IPS DF 6.9 (cell line): ENCODE data around the gene ABCA9.
"Not testable (repeated sequence)": the region's sequence is repeated elsewhere in the genome, so short reads cannot be mapped to it uniquely, and the experiment has no call there.

Experiments
- DNase-seq: peaks from one replicate; pipeline ENCODE4 v3.0.0-alpha.2; 2013; ENCODE audit warnings: low read depth, low spot score
- H3K27ac ChIP-seq: one replicate; pipeline ENCODE4 v1.5.1; 2013; ENCODE audit warnings: low read length, control low read depth
- H3K27me3 ChIP-seq: 2 replicates; pipeline ENCODE4 v1.6.1; 2013; ENCODE audit warnings: mild to moderate bottlenecking, low read length; ENCODE audit not compliant: control insufficient read depth, insufficient read depth
- H3K36me3 ChIP-seq: 2 replicates; pipeline ENCODE4 v1.6.1; 2013; ENCODE audit warnings: low read length; ENCODE audit not compliant: control insufficient read depth, insufficient read depth
- H3K4me1 ChIP-seq: 2 replicates; pipeline ENCODE4 v1.6.1; 2013; ENCODE audit warnings: low read length; ENCODE audit not compliant: control insufficient read depth, insufficient read depth
- H3K4me3 ChIP-seq: 2 replicates; pipeline ENCODE4 v1.5.1; 2013; ENCODE audit warnings: mild to moderate bottlenecking, low read length
- H3K9me3 ChIP-seq: 2 replicates; pipeline ENCODE4 v1.6.1; 2013; ENCODE audit warnings: low read length, inconsistent platforms; ENCODE audit not compliant: control insufficient read depth, insufficient read depth
- WGBS: extraction: QIAGEN DNeasy Blood & Tissue Kit; methylation state at CpG from one replicate; pipeline ENCODE4 v1.1.7; 2013; ENCODE audit warnings: mixed read lengths, missing lambda C conversion rate; ENCODE audit not compliant: insufficient read length, insufficient coverage; 5-methylcytosine and 5-hydroxymethylcytosine counted together

ABCA9 gene

DNA sequence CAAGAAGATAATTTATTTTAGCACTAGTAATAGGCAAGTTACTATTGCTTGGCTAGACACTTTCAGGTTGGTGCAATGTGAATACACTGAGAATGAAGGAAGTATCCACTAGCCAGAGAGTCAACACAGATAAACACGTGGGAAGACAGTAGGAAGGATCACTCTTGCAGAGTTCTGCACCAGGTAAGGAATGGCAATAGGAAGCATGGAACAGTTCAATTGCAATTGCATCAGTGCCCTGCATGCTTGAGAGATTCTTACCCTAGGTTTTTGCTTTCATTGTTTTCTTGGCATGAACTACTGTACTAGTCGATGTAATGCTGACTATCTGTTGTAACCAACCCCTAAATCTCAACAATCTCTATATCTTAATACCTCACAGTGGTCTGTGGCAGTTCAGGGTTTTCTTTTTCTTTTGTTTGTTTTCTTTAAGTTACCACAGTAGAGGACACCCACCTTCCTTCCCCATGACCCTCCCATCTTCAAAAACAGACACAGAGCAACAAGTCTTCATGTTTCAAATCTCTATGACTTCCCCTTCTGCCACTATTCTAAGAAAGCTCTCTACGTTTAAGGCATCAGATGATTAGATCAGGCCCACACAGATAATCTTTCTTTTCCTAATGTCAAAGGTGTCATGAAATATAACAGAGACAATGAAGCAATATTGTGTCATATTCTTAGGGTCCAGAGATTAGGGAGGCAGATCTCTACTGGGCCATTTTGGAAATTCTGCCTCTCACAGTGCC, 87.5 kb downstream of the ABCA9 start:
- no peak for DNase-seq
- Histone ChIP-seq H3K4me3 (no peak overlapping the region), H3K4me1 (no peaks in the 10 kb centered on the region), H3K36me3 (no peaks in the 10 kb centered on the region), H3K27me3 (no peaks in the 10 kb centered on the region), H3K9me3 (no peaks in the 10 kb centered on the region), H3K27ac (no peak overlapping the region)
- no CpG with 5 or more reads among the region's 3 CpGs for WGBS

GRCh38 chr17:68972119-68972704, 88.5 kb downstream of the ABCA9 start:
- no peak for DNase-seq
- H3K27ac ChIP-seq, result no peak overlapping the region
- H3K4me3 ChIP-seq, result no peak overlapping the region
- WGBS, result no CpG with 5 or more reads among the region's 4 CpGs
- no peaks in the 10 kb centered on the region for H3K36me3 ChIP-seq
- H3K9me3 ChIP-seq, result no peaks in the 10 kb centered on the region
- H3K27me3 ChIP-seq, result no peaks in the 10 kb centered on the region
- no peaks in the 10 kb centered on the region for H3K4me1 ChIP-seq

DNA sequence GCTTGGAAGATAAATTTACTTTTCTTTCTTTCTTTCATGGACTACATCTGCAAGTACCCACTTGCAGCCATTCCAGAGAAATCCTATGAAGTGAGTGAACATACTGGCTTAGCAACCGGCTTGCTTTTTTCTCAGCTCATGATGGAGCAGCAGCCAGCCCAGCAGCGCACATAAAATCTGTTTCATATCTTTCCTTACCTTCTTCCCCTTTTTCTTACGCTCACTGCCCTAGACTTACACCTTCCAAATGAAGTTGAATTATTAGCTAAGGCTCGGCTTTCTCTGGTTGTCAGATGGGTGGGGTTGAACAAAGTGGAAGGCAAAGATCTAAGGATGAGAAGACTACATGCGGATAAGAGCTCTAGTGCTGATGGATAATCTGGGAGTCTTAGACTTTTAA, 91.6 kb downstream of the ABCA9 start:
- no peak for DNase-seq
- Histone ChIP-seq H3K9me3 (no peaks in the 10 kb centered on the region), H3K36me3 (no peaks in the 10 kb centered on the region), H3K27me3 (no peaks in the 10 kb centered on the region), H3K4me3 (no peak overlapping the region), H3K27ac (no peak overlapping the region), H3K4me1 (no peaks in the 10 kb centered on the region)
- WGBS, result no CpG with 5 or more reads among the region's 5 CpGs

- Histone ChIP-seq H3K27ac (no peak overlapping the region), H3K27me3 (no peaks in the 10 kb centered on the region), H3K4me3 (no peak overlapping the region), H3K4me1 (no peaks in the 10 kb centered on the region), H3K36me3 (no peaks in the 10 kb centered on the region), H3K9me3 (no peaks in the 10 kb centered on the region)
- no peak for DNase-seq
- no CpG with 5 or more reads among the region's 4 CpGs for WGBS
Observed at GRCh38 chr17:68963958-68964357, 96.8 kb downstream of the ABCA9 start.

GRCh38 chr17:68961214-68961882, 99.4 kb downstream of the ABCA9 start:
- H3K4me1 ChIP-seq, result no peaks in the 10 kb centered on the region
- H3K27me3 ChIP-seq, result no peaks in the 10 kb centered on the region
- H3K27ac ChIP-seq, result no peak overlapping the region
- no peaks in the 10 kb centered on the region for H3K9me3 ChIP-seq
- H3K4me3 ChIP-seq, result no peak overlapping the region
- WGBS, result 100% methylated on average over 2 of the region's 9 CpGs
- H3K36me3 ChIP-seq, result no peaks in the 10 kb centered on the region
- no peak for DNase-seq

GRCh38 chr17:68959117-68959516, 101.6 kb downstream of the ABCA9 start:
- not testable (repeated sequence) for DNase-seq, H3K4me1 ChIP-seq, H3K9me3 ChIP-seq, H3K27ac ChIP-seq, H3K36me3 ChIP-seq, H3K27me3 ChIP-seq, H3K4me3 ChIP-seq
- no CpG with 5 or more reads among the region's 2 CpGs for WGBS

- H3K27me3 ChIP-seq, result no peaks in the 10 kb centered on the region
- H3K4me3 ChIP-seq, result no peak overlapping the region
- no peak overlapping the region for H3K27ac ChIP-seq
- no CpG with 5 or more reads among the region's 1 CpG for WGBS
- no peak for DNase-seq
- no peaks in the 10 kb centered on the region for H3K36me3 ChIP-seq
- H3K9me3 ChIP-seq, result no peaks in the 10 kb centered on the region
- H3K4me1 ChIP-seq, result no peaks in the 10 kb centered on the region
Observed at GRCh38 chr17:68957944-68958343, 102.8 kb downstream of the ABCA9 start.

- no CpG with 5 or more reads among the region's 4 CpGs for WGBS
- no peaks in the 10 kb centered on the region for H3K9me3 ChIP-seq
- H3K27ac ChIP-seq, result no peak within 1 kb of the TSS
- H3K4me3 ChIP-seq, result no peak within 1 kb of the TSS
- no peaks in the 10 kb centered on the region for H3K4me1 ChIP-seq
- no peak for DNase-seq
- no peaks in the 10 kb centered on the region for H3K27me3 ChIP-seq
- no peaks in the 10 kb centered on the region for H3K36me3 ChIP-seq
Observed at GRCh38 chr17:68955181-68955841, 105.4 kb downstream of the ABCA9 start, which contains the start of gene ABCA8. ABCA8 (minus strand) TSS chr17:68955392; CDS start chr17:68942034, 13,358 bp downstream.

- H3K4me3 ChIP-seq, result no peak overlapping the region
- H3K9me3 ChIP-seq, result no peaks in the 10 kb centered on the region
- no peak overlapping the region for H3K27ac ChIP-seq
- no peaks in the 10 kb centered on the region for H3K4me1 ChIP-seq
- no peak for DNase-seq
- H3K27me3 ChIP-seq, result no peaks in the 10 kb centered on the region
- no peaks in the 10 kb centered on the region for H3K36me3 ChIP-seq
- no CpG with 5 or more reads among the region's 4 CpGs for WGBS
Observed at GRCh38 chr17:68954146-68954896, 106.4 kb downstream of the ABCA9 start.
